Thymus (tissue), 11 donors: ENCODE data around the gene TMEM108. TPM values are rescaled to one million over a fixed set of nuclear protein-coding genes. Genes with fewer than 3 reads are reported as not detected.

Experiments used
- DNase-seq, 9 donors: peaks; one replicate each; pipeline ENCODE4 v3.0.0-alpha.2; 2013; ENCODE audit warnings: low spot score in 9 of 9, low read depth in 6 of 9, missing footprints in 1 of 9
- H3K27ac ChIP-seq, 2 donors: one replicate each; pipeline ENCODE4 v1.5.1; 2013; ENCODE audit warnings: control low read depth in 1 of 2, low read depth in 1 of 2, low read length in 1 of 2, mild to moderate bottlenecking in 1 of 2, moderate library complexity in 1 of 2
- H3K27me3 ChIP-seq, 2 donors: one replicate each; pipeline ENCODE4 v1.5.1; 2013; ENCODE audit warnings: low read length in 1 of 2; ENCODE audit not compliant: control insufficient read depth in 2 of 2, insufficient read depth in 1 of 2
- H3K36me3 ChIP-seq, 2 donors: one replicate each; pipeline ENCODE4 v1.5.1; 2013; ENCODE audit warnings: low read length in 1 of 2, mild to moderate bottlenecking in 1 of 2, moderate library complexity in 1 of 2; ENCODE audit not compliant: control insufficient read depth in 2 of 2, insufficient read depth in 2 of 2
- H3K4me1 ChIP-seq, 2 donors: one replicate each; pipeline ENCODE4 v1.5.1; 2013; ENCODE audit warnings: low read length in 2 of 2; ENCODE audit not compliant: control insufficient read depth in 2 of 2, insufficient read depth in 2 of 2
- H3K4me3 ChIP-seq, 2 donors: one replicate each; pipeline ENCODE4 v1.5.1; 2013; ENCODE audit warnings: low read length in 2 of 2, control low read depth in 1 of 2, mild to moderate bottlenecking in 1 of 2
- H3K9me3 ChIP-seq, 2 donors: one replicate each; pipeline ENCODE4 v1.5.1; 2013; ENCODE audit warnings: low read length in 1 of 2, mild to moderate bottlenecking in 1 of 2; ENCODE audit not compliant: control insufficient read depth in 2 of 2, insufficient read depth in 1 of 2
- WGBS: extraction: QIAGEN DNeasy Blood & Tissue Kit; methylation state at CpG from one replicate; pipeline ENCODE4 v1.1.7; 2013; 5-methylcytosine and 5-hydroxymethylcytosine counted together
- polyA plus RNA-seq: library from polyadenylated mRNA; stranded (reverse); fragments of 200-250 nt; gene quantifications from one replicate; pipeline ENCODE4 v1.2.3, GENCODE V29; 2013
- total RNA-seq: library from RNA; stranded (reverse); fragments of 120-200 nt; gene quantifications from one replicate; pipeline ENCODE4 v1.2.4, GENCODE V29; 2013
- donor health status: healthy.

TMEM108 gene
- total and polyA plus RNA-seq, 2 donors = 0.33 to 0.50 TPM

DNA sequence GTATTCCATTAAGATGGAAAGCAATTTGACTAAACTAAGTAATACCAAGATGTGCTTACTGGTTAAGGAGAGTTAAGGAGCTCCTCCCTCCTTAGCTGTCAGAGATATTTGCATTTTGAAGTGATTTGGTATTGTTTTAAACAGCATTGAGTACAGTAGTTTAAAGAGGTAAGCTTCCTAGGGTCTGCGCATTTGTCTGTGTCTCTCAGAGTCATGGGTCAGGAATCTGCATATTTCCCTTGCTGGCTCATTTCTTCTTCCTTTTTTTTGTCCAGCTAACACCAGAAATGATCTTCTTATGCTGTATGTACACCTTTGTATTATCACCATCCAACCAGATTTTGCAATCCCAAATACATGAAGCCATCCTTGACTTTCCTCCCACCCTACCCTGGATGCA, 198.7 kb downstream of the TMEM108 start:
- Histone ChIP-seq H3K36me3 (no peaks in the 10 kb centered on the region), H3K4me3 (no peak overlapping the region), H3K9me3 (no peaks in the 10 kb centered on the region), H3K4me1 (no peaks in the 10 kb centered on the region), H3K27me3 (no peaks in the 10 kb centered on the region), H3K27ac (no peak overlapping the region)
- 98% methylated on average over 1 of the region's 1 CpG for WGBS
- DNase-seq = no peak

DNA sequence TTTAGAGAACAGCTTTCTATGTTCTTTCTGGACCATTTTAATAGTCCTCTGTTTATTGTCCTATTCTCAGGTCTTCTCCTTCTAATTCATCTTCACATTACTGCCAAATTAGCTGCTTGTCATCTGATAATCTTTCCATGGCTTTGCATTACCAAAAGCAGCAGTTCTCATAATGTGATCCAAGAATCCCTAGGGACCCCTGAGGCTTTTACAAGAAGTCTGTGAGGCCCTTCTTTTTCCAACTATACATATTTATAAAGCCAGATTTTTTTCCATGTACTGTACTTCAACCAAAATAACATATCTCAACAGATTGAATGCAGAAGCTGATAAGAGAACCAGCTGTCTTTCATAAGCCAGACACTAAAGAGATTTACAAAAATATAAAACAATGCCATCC, 199.2 kb downstream of the TMEM108 start:
- Histone ChIP-seq H3K4me1 (no peaks in the 10 kb centered on the region), H3K36me3 (no peaks in the 10 kb centered on the region), H3K9me3 (no peaks in the 10 kb centered on the region), H3K27ac (no peak overlapping the region), H3K4me3 (no peak overlapping the region), H3K27me3 (no peaks in the 10 kb centered on the region)
- DNase-seq = no peak

DNA sequence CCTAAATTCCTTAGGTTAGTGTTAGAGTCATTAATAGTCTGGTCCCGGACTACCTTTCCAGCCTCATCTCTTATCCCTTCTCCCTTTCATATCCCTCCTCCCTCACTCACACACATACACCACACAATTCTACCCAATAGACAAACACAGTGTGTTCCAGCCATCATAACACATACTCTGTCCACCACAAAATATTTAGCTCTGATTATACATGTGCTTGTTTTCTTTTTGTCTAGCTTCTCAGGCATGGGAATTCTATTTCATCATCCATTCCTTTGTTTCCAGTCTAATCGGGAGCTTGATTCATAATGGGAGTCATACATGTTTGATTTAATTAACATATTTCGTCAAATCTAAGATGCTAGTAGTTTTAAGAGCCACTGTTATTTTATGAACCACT, 199.8 kb downstream of the TMEM108 start:
- Histone ChIP-seq H3K27ac (no peak overlapping the region), H3K36me3 (no peaks in the 10 kb centered on the region), H3K4me1 (no peaks in the 10 kb centered on the region), H3K4me3 (no peak overlapping the region), H3K27me3 (no peaks in the 10 kb centered on the region), H3K9me3 (no peaks in the 10 kb centered on the region)
- DNase-seq = no peak
- WGBS = 94% methylated on average over 3 of the region's 3 CpGs

DNA sequence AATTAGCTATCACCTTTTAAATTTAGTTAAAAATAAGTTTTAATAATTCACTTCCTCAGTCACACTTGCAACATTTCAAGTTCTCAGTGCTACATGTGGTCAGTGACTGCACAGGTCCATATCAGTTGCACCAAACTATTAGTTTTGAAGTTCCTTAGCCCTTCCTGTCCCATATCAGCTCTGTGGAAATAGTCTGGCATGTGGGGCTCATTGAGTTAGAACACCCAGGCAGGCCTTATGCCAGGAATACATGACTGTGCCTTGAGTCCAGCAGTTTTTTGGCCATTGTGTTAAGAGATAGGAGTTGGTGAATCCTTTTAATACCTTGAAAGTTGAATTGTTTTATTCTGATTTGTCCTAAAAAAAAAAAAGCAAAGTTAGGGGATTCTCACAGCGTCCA, 207.9 kb downstream of the TMEM108 start:
- no peak for DNase-seq
- H3K9me3 ChIP-seq = no peaks in the 10 kb centered on the region
- WGBS = 95% methylated on average over 1 of the region's 1 CpG

DNA sequence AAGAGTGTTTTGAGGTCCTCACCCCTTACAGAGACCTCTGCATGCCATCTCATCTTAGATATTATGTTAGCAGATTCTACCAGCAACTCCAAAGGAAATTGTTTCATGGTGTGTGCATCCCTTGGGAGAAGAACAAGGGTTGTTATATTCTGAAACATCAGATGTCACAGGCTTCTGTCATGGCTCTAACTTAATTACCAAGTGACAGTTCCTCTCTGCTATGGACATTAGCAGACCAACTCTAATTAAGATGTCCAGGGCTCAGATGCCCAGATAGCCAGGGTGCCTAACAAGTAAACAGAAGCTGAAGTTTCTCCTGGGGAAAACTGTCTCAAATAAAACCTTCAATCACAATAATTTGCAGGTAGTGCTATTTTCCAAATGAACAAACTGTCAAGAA, 208.6 kb downstream of the TMEM108 start:
- H3K4me3 ChIP-seq = no peak overlapping the region
- H3K27me3 ChIP-seq = no peaks in the 10 kb centered on the region
- no peaks in the 10 kb centered on the region for H3K36me3 ChIP-seq
- H3K27ac ChIP-seq = no peak overlapping the region
- no peaks in the 10 kb centered on the region for H3K4me1 ChIP-seq
- DNase-seq = no peak
- H3K9me3 ChIP-seq = no peaks in the 10 kb centered on the region

More for the DNA sequence above, 207.9 kb downstream of the TMEM108 start:
- Histone ChIP-seq H3K36me3 (no peaks in the 10 kb centered on the region), H3K4me3 (no peak overlapping the region), H3K27ac (no peak overlapping the region), H3K27me3 (no peaks in the 10 kb centered on the region), H3K4me1 (no peaks in the 10 kb centered on the region)

DNA sequence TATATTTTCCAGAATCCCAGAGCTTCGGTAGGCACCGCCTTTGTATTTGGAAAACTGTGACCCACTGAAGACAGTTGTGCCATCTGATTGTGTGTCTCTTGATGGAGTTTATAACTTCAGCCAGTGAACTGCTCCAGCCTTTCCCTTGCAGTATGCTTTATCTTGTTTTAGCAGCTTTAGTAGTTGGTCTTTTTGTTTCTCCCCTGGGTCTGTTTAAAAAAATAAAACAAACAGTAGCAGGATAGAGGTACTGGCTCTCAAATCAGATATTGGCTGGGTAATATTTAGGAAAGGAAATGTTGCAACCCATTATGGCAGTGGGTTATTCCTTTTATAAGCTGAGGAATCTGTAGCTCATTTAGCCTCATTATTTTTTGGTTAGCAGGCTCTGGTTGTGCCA, 210.2 kb downstream of the TMEM108 start:
- WGBS = over 99% methylated on average over 2 of the region's 2 CpGs
- Histone ChIP-seq H3K27me3 (no peaks in the 10 kb centered on the region), H3K36me3 (no peaks in the 10 kb centered on the region), H3K9me3 (no peaks in the 10 kb centered on the region), H3K4me1 (no peaks in the 10 kb centered on the region), H3K27ac (no peak overlapping the region), H3K4me3 (no peak overlapping the region)
- no peak for DNase-seq

DNA sequence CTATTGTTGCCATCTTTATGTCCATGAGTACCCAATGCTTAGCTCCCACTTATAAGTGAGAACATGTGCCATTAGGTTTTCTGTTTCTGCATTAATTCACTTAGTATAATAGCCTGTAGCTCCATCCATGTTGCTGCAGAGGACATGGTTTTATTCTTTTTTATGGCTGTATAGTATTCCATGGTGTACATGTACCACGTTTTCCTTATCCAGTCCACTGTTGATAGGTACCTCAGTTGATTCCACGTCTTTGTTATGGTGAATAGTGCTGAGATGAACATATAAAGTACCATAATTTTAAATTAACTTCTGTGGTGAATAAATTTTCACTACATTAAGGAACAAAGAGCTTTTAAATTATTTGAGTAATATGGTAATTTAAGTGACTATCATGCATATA, 211.3 kb downstream of the TMEM108 start:
- H3K4me3 ChIP-seq = no peak overlapping the region
- H3K36me3 ChIP-seq = no peaks in the 10 kb centered on the region
- H3K4me1 ChIP-seq = no peaks in the 10 kb centered on the region
- H3K27ac ChIP-seq = no peak overlapping the region
- H3K9me3 ChIP-seq = no peaks in the 10 kb centered on the region
- no peak for DNase-seq
- 82% methylated on average over 2 of the region's 2 CpGs for WGBS
- H3K27me3 ChIP-seq = no peaks in the 10 kb centered on the region

DNA sequence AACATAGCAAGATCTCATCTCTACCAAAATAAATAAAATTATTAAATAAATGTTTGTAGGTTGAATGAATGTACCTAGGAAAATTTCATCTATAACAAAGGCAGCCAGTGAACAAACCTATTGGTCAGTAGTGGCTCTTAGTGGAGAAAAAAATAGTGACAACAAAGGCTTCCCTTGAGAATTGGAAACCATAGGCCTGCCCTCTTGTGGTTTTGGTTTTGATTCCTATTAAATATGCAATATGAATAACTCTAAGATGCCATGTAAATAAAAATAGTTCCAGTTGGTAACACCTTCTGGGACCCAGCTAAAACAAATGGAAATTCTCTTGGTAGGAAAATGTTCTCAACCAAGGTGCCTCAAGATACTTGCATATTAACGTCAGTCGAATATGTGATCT, 216.0 kb downstream of the TMEM108 start:
- WGBS = 100% methylated on average over 2 of the region's 2 CpGs
- no peak for DNase-seq
- no peaks in the 10 kb centered on the region for H3K9me3 ChIP-seq

DNA sequence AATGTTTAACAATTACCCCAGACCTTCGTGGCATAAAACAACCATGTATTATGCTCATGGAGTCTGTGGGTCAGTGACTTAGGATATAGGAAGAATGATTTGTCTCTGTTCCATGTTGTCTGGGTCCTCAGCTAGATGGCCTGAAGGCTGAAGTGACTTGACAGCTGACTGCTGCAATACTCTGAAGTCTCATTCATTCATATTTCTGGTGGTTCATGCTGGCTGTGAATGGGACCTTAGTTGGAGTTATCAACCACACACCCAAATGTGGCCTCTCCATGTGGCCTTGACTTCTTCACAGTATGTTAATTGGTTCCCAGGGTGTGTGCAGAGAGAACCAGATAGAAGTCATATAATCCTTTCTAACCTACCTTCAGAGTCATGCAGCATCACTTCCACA, 216.5 kb downstream of the TMEM108 start:
- no peak for DNase-seq
- no peak overlapping the region for H3K27ac ChIP-seq
- 93% methylated on average over 1 of the region's 1 CpG for WGBS
- H3K36me3 ChIP-seq = no peaks in the 10 kb centered on the region
- H3K4me1 ChIP-seq = no peaks in the 10 kb centered on the region
- H3K27me3 ChIP-seq = no peaks in the 10 kb centered on the region
- no peak overlapping the region for H3K4me3 ChIP-seq
- no peaks in the 10 kb centered on the region for H3K9me3 ChIP-seq

More for the DNA sequence above, 216.0 kb downstream of the TMEM108 start:
- Histone ChIP-seq H3K4me1 (no peaks in the 10 kb centered on the region), H3K4me3 (no peak overlapping the region), H3K36me3 (no peaks in the 10 kb centered on the region), H3K27ac (no peak overlapping the region), H3K27me3 (no peaks in the 10 kb centered on the region)
